ENCODE data around the gene APCDD1. TPM values are rescaled to one million over a fixed set of nuclear protein-coding genes. Genes with fewer than 3 reads are reported as not detected.

Gene APCDD1
- polyA plus RNA-seq, 1 experiment, result 0.01 TPM

GRCh38 chr18:10490401-10491165, 36.1 kb downstream of the APCDD1 start:
- Histone ChIP-seq H3K4me3 (ENCODE audit: low read depth, low read length) (no peak overlapping the region), H3K9me3 (ENCODE audit: control insufficient read depth, insufficient read depth, low read length) (no peaks in the 10 kb centered on the region), H3K27me3 (ENCODE audit: control insufficient read depth, insufficient read depth, low read length) (peaks cover 3% of the 10 kb centered on the region), H3K27ac (ENCODE audit: low read depth, low read length) (no peak overlapping the region)
- ChIA-PET POLR2A (no interaction called here), CTCF (no interaction called here)
- DNase-seq (ENCODE audit: low read depth, low spot score), result no peak
- no peak for TF ChIP-seq CTCF (IDR thresholded peaks at IDR 0.05; ENCODE audit: low read depth, low read length)

GRCh38 chr18:10495936-10496335, 41.5 kb downstream of the APCDD1 start:
- no peak overlapping the region for H3K27ac ChIP-seq (ENCODE audit: low read depth, low read length)
- H3K4me3 ChIP-seq (ENCODE audit: low read depth, low read length), result no peak overlapping the region
- peaks cover 2% of the 10 kb centered on the region for H3K27me3 ChIP-seq (ENCODE audit: control insufficient read depth, insufficient read depth, low read length)
- DNase-seq (ENCODE audit: low read depth, low spot score), result no peak
- no peaks in the 10 kb centered on the region for H3K9me3 ChIP-seq (ENCODE audit: control insufficient read depth, insufficient read depth, low read length)
- POLR2A ChIA-PET, result no interaction called here
- no peak for TF ChIP-seq CTCF (IDR thresholded peaks at IDR 0.05; ENCODE audit: low read depth, low read length)
- CTCF ChIA-PET, result no interaction called here

- Histone ChIP-seq H3K9me3 (ENCODE audit: control insufficient read depth, insufficient read depth, low read length) (no peaks in the 10 kb centered on the region), H3K4me3 (ENCODE audit: low read depth, low read length) (no peak overlapping the region), H3K27ac (ENCODE audit: low read depth, low read length) (no peak overlapping the region), H3K27me3 (ENCODE audit: control insufficient read depth, insufficient read depth, low read length) (peaks cover 2% of the 10 kb centered on the region)
- TF ChIP-seq CTCF (IDR thresholded peaks at IDR 0.05; ENCODE audit: low read depth, low read length), result no peak
- ChIA-PET POLR2A (no interaction called here), CTCF (interaction anchor here (0.5 kb wide), 1 partner anchor 15 kb away, joined by 3 read pairs; no protein-coding TSS in a partner anchor)
- DNase-seq (ENCODE audit: low read depth, low spot score), result no peak
These were observed 42.8 kb downstream of the APCDD1 start for GRCh38 chr18:10497206-10497749.

- ChIA-PET CTCF (no interaction called here), POLR2A (no interaction called here)
These were observed 44.8 kb downstream of the APCDD1 start for GRCh38 chr18:10499230-10499629.

More at GRCh38 chr18:10499230-10499629, 44.8 kb downstream of the APCDD1 start:
- Histone ChIP-seq H3K4me3 (ENCODE audit: low read depth, low read length) (no peak overlapping the region), H3K27ac (ENCODE audit: low read depth, low read length) (no peak overlapping the region), H3K27me3 (ENCODE audit: control insufficient read depth, insufficient read depth, low read length) (peaks cover 2% of the 10 kb centered on the region), H3K9me3 (ENCODE audit: control insufficient read depth, insufficient read depth, low read length) (no peaks in the 10 kb centered on the region)
- TF ChIP-seq CTCF (IDR thresholded peaks at IDR 0.05; ENCODE audit: low read depth, low read length), result no peak
- DNase-seq (ENCODE audit: low read depth, low spot score), result no peak

All from AG04450 (cell line).